Gastroesophageal sphincter (tissue), 4 donors: ENCODE data around the gene SLC37A4. TPM values are rescaled to one million over a fixed set of nuclear protein-coding genes. Genes with fewer than 3 reads are reported as not detected.
"Not testable (repeated sequence)": the region's sequence is repeated elsewhere in the genome, so short reads cannot be mapped to it uniquely, and the experiment has no call there.

Source experiments
- ATAC-seq: fragments of 150-250 bp; one replicate; pipeline ENCODE4 v1.9.1; 2016; ENCODE audit warnings: mild to moderate bottlenecking, moderate library complexity
- H3K27ac ChIP-seq, 4 donors: fragments of 200-600 bp; sonication (generic) in 3 of 4; 1 replicate in 3 of 4; 2 replicates in 1 of 4; pipeline ENCODE4 v1.5.1; 2016 to 2019
- H3K27me3 ChIP-seq: fragments of 200-600 bp; sonication (generic); one replicate; pipeline ENCODE4 v1.5.1; 2019
- H3K36me3 ChIP-seq, 2 donors: fragments of 200-600 bp; sonication (generic); one replicate each; pipeline ENCODE4 v1.5.1; 2019; ENCODE audit warnings: control low read depth in 1 of 2
- H3K4me1 ChIP-seq, 3 donors: fragments of 200-600 bp; sonication (generic); 1 replicate in 2 of 3; 2 replicates in 1 of 3; pipeline ENCODE4 v1.5.1; 2016 to 2019; ENCODE audit warnings: control low read depth in 2 of 3
- H3K4me3 ChIP-seq, 2 donors: fragments of 200-600 bp; sonication (generic); one replicate each; pipeline ENCODE4 v1.5.1; 2019; ENCODE audit warnings: mild to moderate bottlenecking in 1 of 2, moderate library complexity in 1 of 2
- H3K9me3 ChIP-seq, 3 donors: fragments of 200-600 bp; sonication (generic); one replicate each; pipeline ENCODE4 v1.5.1; 2017 to 2019; ENCODE audit warnings: control low read depth in 2 of 3
- CTCF ChIP-seq, 4 experiments: fragments of 200-600 bp in 2 of 4; fragments of 450-650 bp in 2 of 4; sonication (generic) in 1 of 4; IDR thresholded peaks; one replicate each; pipeline ENCODE4 v1.5.1; 2017 to 2019; ENCODE audit warnings: antibody characterized with exemption in 4 of 4, mild to moderate bottlenecking in 2 of 4, moderate library complexity in 2 of 4
- EP300 ChIP-seq: sonication (generic); formaldehyde crosslinking; IDR thresholded peaks from one replicate; pipeline ENCODE4 v1.6.1; 2017; ENCODE audit warnings: antibody characterized with exemption, mild to moderate bottlenecking
- POLR2A ChIP-seq, 2 donors: fragments of 450-650 bp; IDR thresholded peaks; one replicate each; pipeline ENCODE4 v1.6.1; 2017; ENCODE audit warnings: antibody characterized with exemption in 2 of 2, mild to moderate bottlenecking in 2 of 2, moderate library complexity in 1 of 2
- POLR2AphosphoS5 ChIP-seq: sonication (generic); formaldehyde crosslinking; IDR thresholded peaks from one replicate; pipeline ENCODE4 v1.6.1; 2017; ENCODE audit warnings: antibody characterized with exemption
- WGBS, 2 donors: methylation state at CpG; one replicate each; pipeline ENCODE4 v1.1.5; 2018; ENCODE audit warnings: low coverage in 1 of 2; 5-methylcytosine and 5-hydroxymethylcytosine counted together
- total RNA-seq, 4 donors: library from RNA; depleted of rRNA; stranded (reverse); fragments of >200 nt; gene quantifications; one replicate each; pipeline ENCODE4 v1.1.0, GENCODE V29; 2016

The SLC37A4 gene
- total RNA-seq, 4 donors from 2014 or later: 10.1 to 11.6 (median 11.1) TPM

GRCh38 chr11:119044708-119045107 lies 14.0 kb upstream of the SLC37A4 start:
- no peak for ATAC-seq
- H3K27ac ChIP-seq: no peak overlapping the region
- H3K4me1 ChIP-seq: no peaks in the 10 kb centered on the region
- 50 to 72% methylated on average over 1 to 5 of the region's 6 CpGs for WGBS, 2 donors
- no peak overlapping the region for H3K4me3 ChIP-seq
- H3K36me3 ChIP-seq: peaks cover 0 to 55% of the 10 kb centered on the region in 2 donors
- no peaks in the 10 kb centered on the region for H3K9me3 ChIP-seq
- no peaks in the 10 kb centered on the region for H3K27me3 ChIP-seq
- TF ChIP-seq CTCF (IDR thresholded peaks at IDR 0.05): no peak
- TF ChIP-seq EP300: no peak
- TF ChIP-seq POLR2AphosphoS5: no peak
- TF ChIP-seq POLR2A (IDR thresholded peaks at IDR 0.05): no peak

DNA sequence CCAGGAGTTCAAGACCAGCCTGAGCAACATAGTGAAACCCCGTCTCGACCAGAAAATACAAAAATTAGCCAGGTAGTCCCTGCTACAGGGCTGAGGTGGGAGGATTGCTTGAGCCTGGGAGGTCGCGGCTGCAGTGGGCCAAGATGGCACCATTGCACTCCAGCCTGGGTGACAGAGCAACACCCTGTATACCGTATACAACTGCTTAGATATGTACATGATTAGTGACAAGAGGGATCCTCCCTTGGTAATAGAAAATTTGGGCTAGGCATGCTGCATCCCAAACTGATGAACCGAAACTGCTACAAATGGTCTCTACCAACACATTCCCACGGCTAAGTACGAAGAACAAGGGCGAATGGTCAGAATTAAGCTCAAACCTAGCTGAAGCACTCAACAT lies 12.2 kb upstream of the SLC37A4 start:
- no peak for ATAC-seq
- 91 to 93% methylated on average over 3 to 9 of the region's 9 CpGs for WGBS, 2 donors
- Histone ChIP-seq H3K4me3 (no peak overlapping the region), H3K4me1 (no peaks in the 10 kb centered on the region), H3K27me3 (no peaks in the 10 kb centered on the region), H3K9me3 (no peaks in the 10 kb centered on the region), H3K27ac (no peak overlapping the region), H3K36me3 (peaks cover 0 to 37% of the 10 kb centered on the region in 2 donors)
- TF ChIP-seq POLR2AphosphoS5: no peak
- TF ChIP-seq POLR2A (IDR thresholded peaks at IDR 0.05): no peak
- TF ChIP-seq EP300: no peak
- no peak for TF ChIP-seq CTCF (IDR thresholded peaks at IDR 0.05)

GRCh38 chr11:119041821-119042514 lies 11.3 kb upstream of the SLC37A4 start:
- no peak for TF ChIP-seq POLR2AphosphoS5
- no peak for TF ChIP-seq EP300
- no peak for TF ChIP-seq CTCF (IDR thresholded peaks at IDR 0.05)
- TF ChIP-seq POLR2A (IDR thresholded peaks at IDR 0.05): no peak
- WGBS, 2 donors: 79 to 83% methylated on average over 3 to 4 of the region's 4 CpGs
- Histone ChIP-seq H3K4me1 (no peaks in the 10 kb centered on the region), H3K4me3 (no peak overlapping the region), H3K9me3 (no peaks in the 10 kb centered on the region), H3K27ac (no peak overlapping the region), H3K36me3 (peaks cover 0 to 27% of the 10 kb centered on the region in 2 donors), H3K27me3 (no peaks in the 10 kb centered on the region)
- no peak for ATAC-seq

GRCh38 chr11:119039471-119039870 lies 8.8 kb upstream of the SLC37A4 start:
- not testable (repeated sequence) for H3K27me3 ChIP-seq, ATAC-seq
- WGBS, 2 donors: 21% methylated on average over 11 of the region's 11 CpGs; no CpG with 5 or more reads in 1 of the 2 donors

DNA sequence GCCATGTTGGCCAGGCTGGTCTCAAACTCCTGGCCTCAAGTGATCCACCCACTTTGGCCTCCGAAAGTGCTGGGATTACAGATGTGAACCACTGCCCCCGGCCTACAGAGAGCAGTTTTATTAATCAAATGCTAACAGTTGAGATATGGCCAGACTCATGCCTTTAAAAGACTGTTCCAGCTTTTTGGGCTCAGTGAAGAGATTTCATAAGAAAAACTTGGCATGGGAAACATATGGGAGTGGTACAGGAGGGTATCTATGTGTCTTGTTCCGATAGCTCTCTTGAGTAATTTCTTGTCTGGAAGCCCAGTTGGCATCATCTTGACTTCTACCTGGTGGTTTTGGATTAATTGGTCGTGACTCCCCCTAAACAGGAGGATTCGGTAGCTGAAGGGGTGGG lies 8.2 kb upstream of the SLC37A4 start:
- 82 to 85% methylated on average over 2 to 4 of the region's 5 CpGs for WGBS, 2 donors
- no peaks in the 10 kb centered on the region for H3K4me1 ChIP-seq
- H3K27ac ChIP-seq: no peak overlapping the region
- no peaks in the 10 kb centered on the region for H3K36me3 ChIP-seq
- H3K27me3 ChIP-seq: no peaks in the 10 kb centered on the region
- ATAC-seq: no peak
- no peaks in the 10 kb centered on the region for H3K9me3 ChIP-seq
- no peak for TF ChIP-seq POLR2AphosphoS5
- TF ChIP-seq POLR2A (IDR thresholded peaks at IDR 0.05): no peak
- TF ChIP-seq CTCF (IDR thresholded peaks at IDR 0.05): no peak
- no peak for TF ChIP-seq EP300
- H3K4me3 ChIP-seq: no peak overlapping the region

More at GRCh38 chr11:119039471-119039870, 8.8 kb upstream of the SLC37A4 start:
- H3K9me3 ChIP-seq, H3K36me3 ChIP-seq, H3K27ac ChIP-seq, H3K4me3 ChIP-seq, H3K4me1 ChIP-seq: not testable (repeated sequence)
